ENCODE results near the gene SMIM35.

The SMIM35 gene

DNA sequence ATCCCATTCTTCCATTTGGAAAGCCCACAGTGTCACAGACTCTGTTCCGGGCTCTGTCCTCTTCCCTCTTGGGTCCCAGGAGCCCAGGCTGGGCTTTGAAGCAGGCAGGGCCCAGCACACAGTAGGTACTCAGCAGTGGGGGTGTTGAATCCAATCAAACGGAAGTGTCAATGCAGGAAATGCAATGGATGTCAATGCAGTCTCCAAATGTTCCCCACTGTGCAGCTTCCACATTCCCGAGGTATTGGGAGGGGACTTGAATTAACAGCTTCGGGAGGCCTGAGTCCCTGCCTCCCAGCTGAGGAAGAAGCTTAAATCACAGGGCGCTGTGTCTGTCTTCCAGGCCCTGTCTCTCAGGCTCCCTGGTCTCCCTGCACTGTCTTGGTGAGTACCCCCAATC is 21.8 kb upstream of the SMIM35 start:
- no peak for DNase-seq

DNA sequence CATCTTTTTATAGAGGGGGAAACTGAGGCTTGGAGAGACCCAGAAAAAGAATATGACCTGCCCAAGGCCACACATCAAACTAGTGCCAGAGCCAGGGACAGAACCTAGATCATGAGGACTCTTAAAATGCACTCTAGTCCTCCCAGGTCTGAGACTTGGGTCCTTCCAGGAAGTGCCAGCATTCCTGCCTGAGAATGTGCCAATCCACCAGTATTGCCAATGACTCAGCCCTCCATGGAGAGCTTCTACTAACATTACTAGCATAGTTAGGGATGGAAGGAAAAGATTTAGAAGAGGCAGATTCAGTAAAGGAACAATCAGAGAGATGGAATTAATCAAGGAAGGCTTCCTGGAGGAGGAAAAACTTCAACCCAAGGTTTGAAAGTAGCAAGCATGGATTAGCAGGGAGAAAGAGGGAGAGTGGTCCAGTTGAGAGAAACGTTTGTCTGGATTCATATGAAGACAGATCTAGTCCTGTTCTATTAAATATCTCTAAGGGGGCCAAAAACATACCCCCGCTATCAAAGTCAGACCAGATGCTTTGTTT is 20.1 kb upstream of the SMIM35 start:
- DNase-seq, result no peak

DNA sequence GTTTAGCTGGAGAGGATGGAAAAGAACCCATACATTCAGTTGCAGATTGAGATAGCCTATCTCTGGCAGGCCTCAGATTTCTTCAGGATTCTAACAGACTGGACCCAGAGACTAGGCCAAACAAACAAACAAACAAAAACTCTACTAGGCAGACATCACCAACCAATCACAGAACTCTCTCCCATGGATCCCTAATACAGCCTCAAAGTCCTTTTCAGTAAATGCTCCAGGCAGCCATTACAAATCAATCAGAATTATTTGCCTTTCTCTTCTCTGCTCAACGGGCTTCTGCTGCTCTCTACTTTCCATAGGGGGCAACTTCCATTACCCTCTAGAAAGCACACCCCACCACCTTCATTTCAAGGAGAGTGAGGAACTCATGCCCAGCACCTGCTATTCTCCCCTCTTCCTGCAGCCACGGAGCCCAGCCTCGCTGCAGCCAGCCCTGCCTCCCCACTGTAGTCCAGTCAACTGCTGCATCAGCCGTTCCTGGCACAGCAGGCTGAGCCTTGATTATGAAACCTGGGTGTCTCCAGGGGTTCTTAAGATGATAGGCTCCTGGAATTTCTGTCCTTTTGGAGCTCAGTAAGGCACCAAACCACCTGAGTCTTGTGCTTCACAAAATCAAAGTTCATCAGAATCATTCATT is 19.0 kb upstream of the SMIM35 start:
- no peak for DNase-seq

DNA sequence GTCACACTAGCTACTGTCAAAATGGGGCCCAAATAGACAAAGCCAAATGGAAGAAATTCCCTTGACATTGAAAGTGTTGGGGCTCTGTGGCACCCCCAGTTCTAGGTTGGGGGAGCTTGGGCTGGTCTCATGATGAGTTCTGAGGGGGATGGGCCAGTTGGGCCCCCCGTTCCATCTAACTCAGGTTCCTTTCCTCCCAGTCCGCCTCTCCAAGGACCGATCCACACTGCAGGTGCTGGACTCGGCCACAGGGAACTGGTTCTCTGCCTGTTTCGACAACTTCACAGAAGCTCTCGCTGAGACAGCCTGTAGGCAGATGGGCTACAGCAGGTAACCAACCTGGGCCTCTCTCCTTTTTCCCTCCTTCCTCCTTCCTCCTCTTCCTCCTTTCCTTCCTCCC is 17.7 kb upstream of the SMIM35 start:
- DNase-seq, result no peak

DNA sequence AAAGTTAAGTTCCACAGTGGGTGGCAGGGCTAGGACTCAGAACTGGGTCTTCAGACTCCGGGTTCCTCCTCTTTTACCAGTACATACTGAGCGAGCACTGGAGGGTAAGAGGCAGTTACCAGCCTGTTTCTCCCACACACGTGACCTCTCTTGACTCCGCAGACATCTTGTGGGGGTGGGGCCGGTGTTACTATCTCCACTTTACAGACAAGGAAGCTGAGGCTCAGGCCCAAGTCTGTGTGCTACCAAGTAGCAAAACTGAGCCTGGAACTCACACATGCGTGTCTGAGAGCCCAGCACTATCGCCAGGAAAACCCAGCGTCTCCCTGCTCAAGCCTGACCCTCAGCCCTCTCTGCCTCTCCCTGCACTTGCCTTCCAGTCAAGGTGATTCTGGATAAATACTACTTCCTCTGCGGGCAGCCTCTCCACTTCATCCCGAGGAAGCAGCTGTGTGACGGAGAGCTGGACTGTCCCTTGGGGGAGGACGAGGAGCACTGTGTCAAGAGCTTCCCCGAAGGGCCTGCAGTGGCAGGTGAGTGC is 16.0 kb upstream of the SMIM35 start:
- no peak for DNase-seq

DNA sequence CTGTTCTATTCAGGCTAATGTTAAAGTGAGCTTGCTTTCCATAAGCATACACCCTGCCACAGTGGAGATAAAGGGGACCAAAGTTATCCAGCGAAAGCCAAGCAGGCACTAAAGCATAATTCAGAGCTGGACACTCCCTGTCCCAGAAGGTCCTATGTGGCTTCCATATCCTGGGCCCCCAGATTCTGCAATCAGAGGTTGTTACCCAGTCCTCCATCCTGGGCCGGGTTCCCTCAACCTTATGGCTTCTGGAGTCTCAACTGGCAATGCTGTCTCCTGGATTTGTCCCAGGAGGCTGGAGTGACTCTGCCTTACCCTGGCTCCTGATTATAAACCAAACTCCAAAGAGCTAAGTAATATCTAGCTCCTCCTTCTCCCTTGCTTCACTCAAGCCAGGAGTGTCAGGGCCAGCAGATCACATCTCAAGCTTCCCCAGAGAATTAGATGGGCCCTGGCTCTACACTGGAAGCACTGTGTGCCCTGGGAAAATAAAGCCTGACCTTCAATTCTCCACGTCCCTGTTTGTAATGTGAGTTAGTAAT is 14.0 kb upstream of the SMIM35 start:
- no peak for DNase-seq

DNA sequence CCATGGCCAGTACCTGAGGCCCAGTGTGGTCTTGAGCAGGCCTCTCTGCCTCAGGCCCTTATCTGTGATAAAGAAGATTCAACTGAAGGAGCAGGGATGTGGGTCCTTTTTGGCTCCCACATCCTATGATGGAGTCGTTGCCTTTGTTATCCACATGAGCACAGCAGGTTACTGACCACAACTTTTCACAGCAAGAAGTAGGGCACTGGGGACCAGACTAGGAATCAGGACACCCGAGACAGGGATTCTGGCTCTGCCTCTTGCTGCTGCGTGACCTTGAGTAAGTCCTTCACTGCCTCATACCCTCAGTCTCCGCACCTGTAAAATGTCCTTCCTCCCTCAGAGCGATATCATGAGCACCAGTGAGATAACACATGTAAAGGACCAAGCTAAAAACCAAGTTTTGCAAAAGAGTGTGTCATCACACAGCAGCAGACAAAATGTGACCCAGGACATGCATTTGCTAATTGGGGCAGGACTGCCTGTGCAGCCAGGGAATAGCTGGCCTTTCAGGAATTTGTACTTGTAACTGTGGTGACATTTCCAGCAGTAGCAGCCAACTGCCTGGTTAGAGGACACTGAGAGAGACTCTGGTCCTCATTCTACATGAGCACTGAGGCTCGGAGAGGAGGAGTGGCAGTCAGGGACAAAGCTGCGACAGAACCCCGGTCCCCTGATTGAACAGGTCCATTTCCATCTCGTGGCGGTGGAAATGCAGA is 13.2 kb upstream of the SMIM35 start:
- DNase-seq, result no peak

DNA sequence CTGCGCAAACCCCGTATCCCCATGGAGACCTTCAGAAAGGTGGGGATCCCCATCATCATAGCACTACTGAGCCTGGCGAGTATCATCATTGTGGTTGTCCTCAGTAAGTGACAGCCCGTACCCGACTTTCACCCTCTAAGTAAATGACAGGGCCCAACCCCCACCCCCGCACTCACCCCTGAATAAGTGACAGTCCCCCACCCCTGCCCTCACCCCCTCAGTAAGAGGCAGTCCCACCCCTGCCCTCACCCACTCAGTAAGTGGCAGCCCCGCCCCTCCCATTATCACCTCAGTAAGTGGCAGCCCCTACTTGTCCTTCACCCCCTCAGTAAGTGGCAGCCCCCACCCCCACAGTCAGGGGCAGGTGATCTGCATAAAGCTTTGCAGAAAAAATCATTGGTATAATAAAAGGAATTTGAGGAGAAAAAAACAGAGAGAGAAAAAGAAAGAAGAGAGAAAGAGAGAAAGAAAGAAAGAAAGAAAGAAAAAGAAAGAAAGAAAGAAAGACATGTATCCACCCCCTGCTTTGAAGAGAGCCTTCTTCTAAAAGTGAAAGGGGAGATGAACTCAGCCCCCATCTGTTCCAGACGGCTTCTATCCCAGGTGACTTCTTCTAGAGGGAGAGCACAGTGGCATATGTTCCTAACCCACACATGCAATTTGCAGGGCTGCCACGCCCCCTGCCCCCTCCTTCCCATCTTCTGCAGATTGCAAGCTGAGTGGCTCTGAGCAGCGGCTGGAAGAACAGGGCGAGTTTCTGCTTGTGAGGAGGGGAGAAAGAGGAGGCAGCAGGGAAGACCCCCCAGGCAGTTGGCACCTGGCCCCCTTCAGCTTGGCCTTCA is 12.5 kb upstream of the SMIM35 start:
- DNase-seq, result no peak

DNA sequence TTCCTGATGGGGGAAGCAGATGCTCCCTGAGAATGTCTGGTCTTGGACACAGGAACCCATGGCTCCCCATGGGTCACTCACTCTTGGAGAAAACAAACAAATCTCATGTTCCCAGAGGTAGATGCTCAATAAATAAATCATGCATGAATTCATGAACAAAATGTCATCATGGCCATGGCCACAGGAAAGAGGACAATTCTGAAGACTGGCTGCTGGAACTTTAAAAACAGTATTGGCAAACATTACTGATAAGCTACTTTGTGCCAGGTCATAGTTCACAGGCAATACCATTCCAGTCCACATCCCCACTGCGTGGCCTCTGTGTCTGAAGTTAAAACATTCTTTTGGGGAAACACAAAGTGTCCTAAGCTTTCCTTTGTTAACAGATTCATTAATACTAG is 9.2 kb upstream of the SMIM35 start:
- no peak for DNase-seq

DNA sequence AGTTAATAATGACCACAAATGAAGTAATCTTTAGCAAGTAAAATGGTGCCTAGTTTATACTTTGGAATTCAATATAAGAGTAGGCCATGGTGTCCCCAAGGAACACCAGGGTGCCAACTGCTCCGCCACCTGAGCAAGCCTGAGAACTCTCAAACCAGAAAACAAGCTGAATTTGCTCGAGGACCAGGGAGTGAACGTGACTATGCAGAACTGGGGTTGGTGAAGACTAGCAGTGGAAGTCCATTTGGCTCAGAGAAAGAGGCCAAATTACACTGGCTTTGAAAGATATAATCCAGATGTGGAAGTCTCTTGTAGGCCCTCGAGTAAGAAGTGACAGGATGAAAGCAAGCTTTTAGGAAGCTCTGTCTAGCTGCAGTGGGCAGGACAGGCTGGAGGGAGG is 8.7 kb upstream of the SMIM35 start:
- DNase-seq, result no peak

DNA sequence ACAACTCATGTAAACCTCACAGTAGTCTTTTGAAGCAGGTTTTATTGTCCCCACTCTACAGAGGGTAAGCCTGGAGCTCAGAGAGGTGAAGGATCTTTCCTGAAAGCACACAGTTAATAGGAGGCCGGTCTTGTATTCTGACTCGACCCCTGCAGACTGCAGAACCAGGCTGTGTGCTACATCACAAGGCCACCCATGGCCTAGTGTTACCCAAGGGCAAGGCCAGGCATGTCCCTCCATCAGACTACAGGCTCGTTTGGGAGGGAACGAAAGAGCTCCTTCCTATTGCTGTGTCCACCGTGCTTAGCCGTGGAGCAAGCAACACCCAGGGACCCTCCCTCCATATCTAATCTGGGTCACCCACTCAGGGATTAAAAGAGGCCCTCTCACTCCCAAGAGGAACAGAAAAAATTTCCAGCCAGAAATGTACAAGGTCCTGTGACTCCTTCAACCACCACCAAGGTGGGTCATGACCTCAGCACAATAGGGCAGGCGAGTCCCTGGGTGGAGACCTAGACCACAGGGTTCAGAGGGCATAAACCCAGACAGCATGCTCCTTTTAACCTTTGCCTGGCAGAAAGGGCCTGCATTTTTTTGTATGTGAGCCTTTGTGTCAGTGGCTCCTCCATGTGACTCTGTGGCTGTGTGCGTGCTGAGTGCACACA is 6.3 kb upstream of the SMIM35 start:
- DNase-seq, result no peak

DNA sequence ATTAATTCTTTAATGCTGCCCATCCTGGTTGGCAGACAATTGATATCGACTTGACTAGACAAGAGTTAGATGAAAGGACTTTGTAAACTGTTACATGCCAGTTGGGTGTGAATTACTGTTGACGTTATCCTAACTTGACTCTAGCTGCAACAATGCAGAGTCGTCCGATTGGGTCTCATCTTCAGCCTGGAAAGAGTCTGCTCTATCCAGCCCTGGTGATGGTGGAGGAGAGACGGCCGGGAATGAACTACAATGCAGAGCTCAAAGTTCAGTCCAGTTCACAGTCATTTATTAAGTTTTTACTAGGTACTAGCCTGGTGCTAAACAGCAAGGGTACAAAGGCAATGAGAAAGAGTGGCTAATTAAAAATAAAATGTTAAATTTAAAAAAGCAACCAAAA is 4.9 kb upstream of the SMIM35 start:
- no peak for DNase-seq

DNA sequence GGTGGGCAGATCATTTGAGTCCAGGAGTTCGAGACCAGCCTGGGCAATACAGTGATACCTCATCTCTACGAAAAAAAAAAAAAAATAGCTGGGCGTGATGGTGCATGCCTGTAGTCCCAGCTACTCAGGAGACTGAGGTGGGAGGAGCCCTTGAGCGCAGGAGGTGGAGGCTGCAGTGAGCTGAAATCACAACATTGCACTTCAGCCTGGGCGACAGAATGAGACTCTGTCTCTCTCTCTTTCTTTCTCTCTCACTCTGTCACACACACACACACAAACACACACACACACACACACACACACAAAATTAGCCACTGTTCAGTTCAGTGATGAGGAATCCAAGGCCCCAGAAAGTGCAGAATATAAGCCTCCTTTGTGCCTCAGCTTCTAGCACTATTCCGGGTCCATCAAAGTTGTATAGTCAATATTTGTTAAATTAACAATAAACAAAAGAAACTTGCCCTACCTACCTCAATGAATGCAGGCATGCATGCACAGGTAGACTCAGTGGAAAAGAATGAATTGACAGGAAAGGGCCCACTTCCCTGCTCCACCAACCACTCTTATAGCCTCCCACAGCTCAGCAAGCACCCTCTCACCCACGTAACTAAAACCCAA is 3.9 kb upstream of the SMIM35 start:
- DNase-seq, result no peak

DNA sequence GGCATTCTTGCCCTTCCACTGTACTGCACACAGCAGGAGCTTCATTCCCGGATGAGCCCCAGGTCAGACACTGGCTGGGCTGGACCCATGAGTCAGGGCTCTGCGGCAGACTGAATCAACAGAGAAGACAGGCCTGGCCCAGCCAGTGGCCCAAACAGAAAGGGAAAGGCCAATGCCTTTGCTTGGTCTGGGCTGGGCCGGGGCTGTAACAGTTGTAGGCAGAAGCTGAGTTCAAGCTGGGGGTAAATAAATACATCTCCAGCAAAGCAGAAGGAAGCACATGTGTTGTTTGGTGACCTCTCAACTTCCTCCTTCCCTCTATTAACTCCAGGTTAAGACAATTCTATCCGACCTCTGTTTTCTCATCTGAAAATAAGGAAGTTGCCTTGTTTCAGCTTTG is 1.8 kb upstream of the SMIM35 start:
- no peak for DNase-seq

DNA sequence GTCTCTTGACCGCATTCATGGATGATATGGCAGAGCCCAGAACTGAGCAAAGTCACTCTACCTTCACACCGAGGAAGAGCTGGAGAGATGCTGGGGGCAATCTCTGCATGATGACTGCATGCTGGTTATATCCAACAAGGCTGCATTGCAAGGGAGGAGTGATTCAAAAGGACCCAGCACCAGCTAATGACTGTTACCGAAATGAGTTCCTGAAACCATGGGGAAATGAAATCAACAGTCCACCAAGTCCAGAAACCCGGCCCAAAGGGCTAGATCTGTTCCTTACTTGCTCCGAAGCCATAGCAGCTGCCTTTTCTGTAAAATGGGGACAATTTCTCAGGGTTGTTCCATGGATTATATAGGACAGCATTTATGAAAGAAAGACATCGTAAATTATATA is 1.2 kb upstream of the SMIM35 start:
- no peak for DNase-seq

DNA sequence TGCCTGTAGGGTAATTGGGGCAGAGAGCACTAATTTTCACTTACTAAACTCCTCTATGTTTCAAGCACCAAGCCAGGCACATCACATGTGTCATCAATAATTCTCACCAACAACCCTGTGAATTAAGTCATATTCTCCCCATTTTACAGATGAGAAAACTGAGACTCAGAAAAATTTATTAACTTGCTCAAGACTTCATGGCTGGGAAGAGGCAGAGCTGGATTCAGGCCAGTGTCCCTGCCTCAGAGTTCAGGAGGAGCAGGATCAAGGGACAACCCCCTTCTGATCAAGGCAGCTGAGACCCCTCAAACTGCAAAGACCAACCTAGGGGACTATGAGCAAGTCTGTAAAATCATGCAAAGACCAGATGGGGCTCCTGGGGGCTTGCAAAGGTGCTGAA is 2.1 kb downstream of the SMIM35 start:
- no peak for DNase-seq

DNA sequence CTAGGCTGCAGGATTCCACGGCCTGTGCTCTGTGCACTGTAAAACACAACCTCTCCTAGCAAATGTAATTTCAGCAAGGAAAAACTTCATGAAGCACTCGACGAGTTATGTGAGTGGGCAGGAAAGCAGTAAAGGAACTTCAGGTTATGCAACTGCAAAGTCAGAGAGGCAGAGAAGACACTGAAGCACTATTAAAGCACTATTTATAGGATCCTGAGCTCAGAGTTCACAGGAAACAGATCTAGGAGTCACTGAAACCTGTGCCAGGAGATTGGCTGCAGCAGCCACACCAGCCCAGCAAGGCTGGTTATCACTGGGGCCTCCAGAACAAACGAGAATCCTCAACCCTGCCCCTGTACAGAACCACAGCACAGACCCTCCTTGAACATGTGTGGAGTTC is 2.5 kb downstream of the SMIM35 start:
- DNase-seq, result no peak

DNA sequence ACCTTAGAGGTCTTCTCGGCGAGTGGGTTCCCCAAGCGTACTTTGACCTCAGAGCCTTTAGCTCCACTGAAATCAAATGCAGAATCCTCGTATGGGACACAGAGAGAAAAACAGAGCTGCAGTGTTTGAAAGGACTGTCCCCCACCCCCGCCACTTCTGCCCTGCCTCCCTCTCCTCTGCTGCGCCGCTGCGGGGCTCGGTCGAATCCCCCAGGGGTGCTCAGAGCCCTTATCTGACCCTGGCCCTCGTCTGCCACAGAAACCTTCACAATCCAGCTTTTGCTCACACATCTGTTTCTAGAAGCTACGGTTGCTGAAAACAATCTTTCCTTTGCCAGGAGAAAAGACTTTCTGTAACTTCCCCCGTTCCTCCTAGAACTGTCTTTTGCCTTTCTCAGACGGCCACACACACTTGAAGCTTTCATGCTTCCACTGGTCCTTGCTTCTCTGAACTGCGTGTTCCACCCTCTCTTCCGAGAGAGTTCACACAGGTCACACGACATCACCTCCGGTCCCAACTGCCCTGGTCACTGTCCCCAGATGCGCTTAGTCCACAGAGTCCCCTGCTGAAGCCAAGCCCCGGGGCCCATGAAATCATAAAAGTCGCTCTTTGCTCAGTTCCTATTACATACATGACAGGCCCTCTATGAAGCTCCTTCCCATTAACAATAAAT is 3.7 kb downstream of the SMIM35 start:
- no peak for DNase-seq

DNA sequence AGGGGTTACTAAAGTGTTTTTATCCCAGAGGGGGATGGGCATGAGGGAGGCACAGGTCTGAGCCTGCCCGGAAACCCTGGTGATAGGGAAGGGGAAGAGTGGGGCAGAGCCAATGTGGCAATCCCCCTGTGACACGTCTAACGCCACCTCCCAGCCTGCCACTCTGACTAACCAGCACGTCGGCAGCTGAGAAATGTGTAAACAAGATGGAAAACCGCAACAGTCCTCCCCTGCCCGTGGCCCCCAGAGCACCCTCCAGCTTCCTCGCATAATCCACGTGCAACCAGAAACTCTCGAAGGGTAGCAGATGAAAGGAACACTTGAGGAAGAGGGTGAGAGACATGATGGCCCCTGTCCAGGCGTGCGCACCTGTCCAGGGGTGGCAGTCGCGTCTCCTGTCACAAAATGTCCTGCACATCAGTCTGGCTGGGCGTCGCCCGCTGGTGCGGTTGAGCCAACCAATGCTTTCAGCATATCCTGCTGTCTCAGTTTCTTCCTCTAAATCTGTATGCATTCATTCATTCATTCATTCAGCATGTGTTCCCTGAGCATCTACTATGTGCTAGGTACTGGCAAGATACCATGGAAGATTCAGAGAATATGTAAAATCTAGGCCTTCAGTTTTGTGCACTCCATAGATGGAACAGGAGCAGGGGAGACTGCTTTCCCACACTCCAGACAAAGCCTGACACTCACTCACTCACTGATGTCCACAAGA is 5.4 kb downstream of the SMIM35 start:
- no peak for DNase-seq

DNA sequence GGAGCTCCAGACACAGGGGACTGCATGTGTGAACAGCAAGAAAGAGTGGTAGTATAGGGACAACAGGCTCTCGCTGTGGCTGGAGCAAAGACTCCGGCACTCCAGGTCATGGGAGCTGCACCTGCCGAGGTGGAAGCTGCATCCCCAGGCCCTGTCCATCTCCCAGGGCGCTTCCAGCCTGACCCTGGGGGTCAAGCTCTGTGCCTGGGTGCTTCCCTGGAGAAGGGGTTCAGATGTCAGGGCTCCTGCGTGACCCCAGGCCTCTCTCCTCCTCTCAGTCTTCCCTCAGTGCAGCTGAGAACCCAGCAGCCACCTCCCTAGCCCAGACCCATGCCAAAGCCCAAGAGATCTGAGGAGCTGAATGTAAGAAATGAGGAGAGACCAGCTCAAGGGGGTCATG is 6.5 kb downstream of the SMIM35 start:
- no peak for DNase-seq

DNA sequence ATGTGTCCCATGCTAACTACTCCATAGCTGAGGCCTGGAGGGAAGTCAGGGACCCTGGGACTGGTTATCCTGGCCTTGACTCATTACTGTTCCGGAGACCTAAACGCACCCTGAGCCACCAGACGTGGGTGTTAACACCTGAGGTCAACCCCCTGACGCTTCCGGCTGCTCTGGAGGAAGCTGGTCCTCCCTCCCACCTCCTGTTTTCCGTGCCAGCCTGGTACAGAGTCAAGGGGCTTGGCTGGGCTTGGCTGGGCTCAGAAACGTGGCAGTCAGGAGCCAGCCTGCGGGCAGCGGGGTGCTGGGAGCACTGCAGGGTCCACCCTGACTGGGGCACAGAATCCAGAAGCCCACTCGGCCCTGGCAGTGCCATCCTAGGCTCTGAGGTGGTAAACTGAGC is 7.3 kb downstream of the SMIM35 start:
- DNase-seq, result no peak
